ENCODE measurements around the gene TUBGCP5. TPM values are rescaled to one million over a fixed set of nuclear protein-coding genes. Genes with fewer than 3 reads are reported as not detected.

The TUBGCP5 gene
- total RNA-seq (2021; ENCODE audit: unreplicated experiment): 23.3 TPM
- 10.4 TPM for polyA plus RNA-seq (2012; ENCODE audit: insufficient read length)
- Bru-seq, nascent RNA: percentile 82 among the genes with signal in this experiment
- BruChase-seq, experiment 1, labeled RNA remaining after a 2-hour chase: percentile 79 among the genes with signal in this experiment
- BruChase-seq, experiment 2, labeled RNA remaining after a 6-hour chase: percentile 79 among the genes with signal in this experiment
- long read RNA-seq, transcript TUBGCP5-205 (23 exons, 3,849 nt): major isoform, 14 of 41 reads
- long read RNA-seq, partial matches to known transcripts: 14 of 41 reads
- long read RNA-seq, other reads (novel, unspliced or antisense): 13 of 41 reads

DNA sequence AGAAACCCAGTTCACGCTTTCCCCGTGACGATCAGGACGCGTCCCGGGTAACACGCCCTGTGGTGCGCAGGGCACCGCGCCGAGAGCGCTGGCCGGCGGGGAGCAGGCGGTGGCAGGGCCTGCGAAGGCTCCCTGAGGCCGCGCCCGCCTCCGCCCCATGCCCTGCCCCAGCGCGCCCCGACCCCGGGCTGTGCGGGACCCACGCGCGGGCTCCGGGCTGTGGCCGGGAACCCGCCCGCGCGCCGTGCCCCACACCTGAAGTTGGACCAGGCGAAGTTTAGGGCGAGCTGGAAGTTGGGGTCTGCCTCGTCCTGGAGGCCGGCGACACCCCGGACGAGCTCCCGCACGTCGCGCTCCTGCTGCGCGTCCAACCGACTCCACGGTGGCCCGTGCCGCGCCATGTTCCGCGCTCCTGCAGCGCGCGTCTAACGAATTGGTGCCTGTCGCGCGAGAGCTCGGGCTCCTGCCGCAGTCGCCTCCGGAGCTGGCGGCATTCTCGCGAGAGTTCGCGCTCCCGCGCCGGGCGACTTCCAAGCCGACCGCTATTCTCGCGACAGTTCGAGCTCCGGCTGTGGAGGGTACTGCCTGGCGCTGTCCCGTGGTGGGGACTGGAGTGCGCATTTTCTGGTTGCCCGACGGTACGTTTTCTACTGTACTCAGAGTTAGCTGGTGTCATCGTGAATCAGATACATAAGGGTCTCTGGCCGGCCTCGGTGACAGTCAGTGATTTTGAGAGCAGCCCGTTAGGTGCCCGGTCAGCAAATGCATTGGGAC is at the start of gene TUBGCP5:
Gene TUBGCP5, minus strand, starts transcription at position 427 of the 774 bp plus-strand sequence. Its CDS starts 26 bp downstream, at position 401.
- Histone ChIP-seq H3K9me3 (ENCODE audit: control insufficient read depth, insufficient read depth, low read depth, low read length) (no peaks in the 10 kb centered on the region), H3K4me3 (ENCODE audit: low read depth in 2 of 2, low read length in 2 of 2) (peak within 1 kb of the TSS; percentile 65 to 97), H3K27ac (ENCODE audit: low read length) (peak within 1 kb of the TSS; percentile 93), H3K27me3 (ENCODE audit: control insufficient read depth, insufficient read depth, low read length) (no peaks in the 10 kb centered on the region), H3K36me3 (ENCODE audit: control insufficient read depth, insufficient read depth, low read length) (peaks cover 2% of the 10 kb centered on the region; the same call in 1 of the 2 replicates), H3K4me1 (ENCODE audit: control insufficient read depth, insufficient read depth, low read length) (peaks cover 7% of the 10 kb centered on the region; the same call in 1 of the 2 replicates)
- CTCF ChIA-PET: no interaction called here
- intact Hi-C loops (cut with micrococcal nuclease; ENCODE audit: unreplicated experiment) (loop anchor here (10.0 kb wide), 1 partner anchor 55 kb away; the partner anchor contains the start of gene CYFIP1), in situ Hi-C loops (cut with HindIII; ENCODE audit: low pct_unique_long_range_greater_than_20kb, low sequenced_read_pairs) (no loop called here)
- BruUV-seq (replicated peaks): no TSS peak
- peak; percentile 99 for ATAC-seq
- POLR2A ChIA-PET: interaction anchor here (0.6 kb wide), 2 partner anchors 85 to 1754 kb away, joined by 3 to 5 read pairs; no protein-coding TSS in a partner anchor
- TF ChIP-seq, protein P1, sequence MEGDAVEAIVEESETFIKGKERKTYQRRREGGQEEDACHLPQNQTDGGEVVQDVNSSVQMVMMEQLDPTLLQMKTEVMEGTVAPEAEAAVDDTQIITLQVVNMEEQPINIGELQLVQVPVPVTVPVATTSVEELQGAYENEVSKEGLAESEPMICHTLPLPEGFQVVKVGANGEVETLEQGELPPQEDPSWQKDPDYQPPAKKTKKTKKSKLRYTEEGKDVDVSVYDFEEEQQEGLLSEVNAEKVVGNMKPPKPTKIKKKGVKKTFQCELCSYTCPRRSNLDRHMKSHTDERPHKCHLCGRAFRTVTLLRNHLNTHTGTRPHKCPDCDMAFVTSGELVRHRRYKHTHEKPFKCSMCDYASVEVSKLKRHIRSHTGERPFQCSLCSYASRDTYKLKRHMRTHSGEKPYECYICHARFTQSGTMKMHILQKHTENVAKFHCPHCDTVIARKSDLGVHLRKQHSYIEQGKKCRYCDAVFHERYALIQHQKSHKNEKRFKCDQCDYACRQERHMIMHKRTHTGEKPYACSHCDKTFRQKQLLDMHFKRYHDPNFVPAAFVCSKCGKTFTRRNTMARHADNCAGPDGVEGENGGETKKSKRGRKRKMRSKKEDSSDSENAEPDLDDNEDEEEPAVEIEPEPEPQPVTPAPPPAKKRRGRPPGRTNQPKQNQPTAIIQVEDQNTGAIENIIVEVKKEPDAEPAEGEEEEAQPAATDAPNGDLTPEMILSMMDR (IDR thresholded peaks at IDR 0.05): peak; percentile 21; the same call in 1 of the 2 replicates
- peak; percentile 98 for TF ChIP-seq POLR2AphosphoS5 (IDR thresholded peaks at IDR 0.05; ENCODE audit: low read depth, low read length)
- peak; percentile 92; the same call in 1 of the 2 replicates for TF ChIP-seq SIN3A (IDR thresholded peaks at IDR 0.05; ENCODE audit: borderline replicate concordance, insufficient read depth, low read depth, low read length)
- TF ChIP-seq, protein P2, sequence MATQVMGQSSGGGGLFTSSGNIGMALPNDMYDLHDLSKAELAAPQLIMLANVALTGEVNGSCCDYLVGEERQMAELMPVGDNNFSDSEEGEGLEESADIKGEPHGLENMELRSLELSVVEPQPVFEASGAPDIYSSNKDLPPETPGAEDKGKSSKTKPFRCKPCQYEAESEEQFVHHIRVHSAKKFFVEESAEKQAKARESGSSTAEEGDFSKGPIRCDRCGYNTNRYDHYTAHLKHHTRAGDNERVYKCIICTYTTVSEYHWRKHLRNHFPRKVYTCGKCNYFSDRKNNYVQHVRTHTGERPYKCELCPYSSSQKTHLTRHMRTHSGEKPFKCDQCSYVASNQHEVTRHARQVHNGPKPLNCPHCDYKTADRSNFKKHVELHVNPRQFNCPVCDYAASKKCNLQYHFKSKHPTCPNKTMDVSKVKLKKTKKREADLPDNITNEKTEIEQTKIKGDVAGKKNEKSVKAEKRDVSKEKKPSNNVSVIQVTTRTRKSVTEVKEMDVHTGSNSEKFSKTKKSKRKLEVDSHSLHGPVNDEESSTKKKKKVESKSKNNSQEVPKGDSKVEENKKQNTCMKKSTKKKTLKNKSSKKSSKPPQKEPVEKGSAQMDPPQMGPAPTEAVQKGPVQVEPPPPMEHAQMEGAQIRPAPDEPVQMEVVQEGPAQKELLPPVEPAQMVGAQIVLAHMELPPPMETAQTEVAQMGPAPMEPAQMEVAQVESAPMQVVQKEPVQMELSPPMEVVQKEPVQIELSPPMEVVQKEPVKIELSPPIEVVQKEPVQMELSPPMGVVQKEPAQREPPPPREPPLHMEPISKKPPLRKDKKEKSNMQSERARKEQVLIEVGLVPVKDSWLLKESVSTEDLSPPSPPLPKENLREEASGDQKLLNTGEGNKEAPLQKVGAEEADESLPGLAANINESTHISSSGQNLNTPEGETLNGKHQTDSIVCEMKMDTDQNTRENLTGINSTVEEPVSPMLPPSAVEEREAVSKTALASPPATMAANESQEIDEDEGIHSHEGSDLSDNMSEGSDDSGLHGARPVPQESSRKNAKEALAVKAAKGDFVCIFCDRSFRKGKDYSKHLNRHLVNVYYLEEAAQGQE (IDR thresholded peaks at IDR 0.05; ENCODE audit: insufficient read depth in 1 of 2, low read depth in 2 of 2, low read length in 1 of 2): peak in 1 of 2 experiments; percentile 53; a peak in 1 of 4 replicates
- peak; percentile 97 for TF ChIP-seq TCF7L2 (IDR thresholded peaks at IDR 0.05; ENCODE audit: low read depth, low read length)
- peak; percentile 75 for DNase-seq (ENCODE audit: low read depth, low spot score)

DNA sequence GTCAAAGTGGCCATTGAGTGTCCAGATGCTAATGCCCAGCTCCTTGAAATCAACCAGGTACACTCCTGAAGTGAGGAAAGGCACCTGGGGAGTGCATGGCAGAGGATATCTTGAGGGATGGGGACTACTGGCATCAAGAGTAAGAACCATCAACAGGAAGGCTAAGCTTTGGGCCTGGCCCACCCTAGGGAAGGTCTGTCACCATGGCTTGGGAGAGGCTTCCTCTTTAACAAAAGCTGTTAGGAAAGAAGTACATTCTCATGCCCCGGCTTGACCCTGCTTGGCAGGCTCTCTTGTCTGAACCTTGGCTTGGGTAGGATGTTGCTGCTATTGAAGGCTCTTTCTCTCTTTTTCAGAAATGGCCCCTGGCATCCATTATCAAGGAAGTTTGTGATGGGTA is 43.7 kb upstream of the TUBGCP5 start:
- CTCF ChIA-PET: no interaction called here
- Histone ChIP-seq H3K4me1 (ENCODE audit: control insufficient read depth, insufficient read depth, low read length) (no peaks in the 10 kb centered on the region), H3K27ac (ENCODE audit: low read length) (no peak overlapping the region), H3K27me3 (ENCODE audit: control insufficient read depth, insufficient read depth, low read length) (peaks cover 6% of the 10 kb centered on the region; the same call in 1 of the 2 replicates), H3K9me3 (ENCODE audit: control insufficient read depth, insufficient read depth, low read depth, low read length) (no peaks in the 10 kb centered on the region), H3K4me3 (ENCODE audit: low read depth in 2 of 2, low read length in 2 of 2) (no peak overlapping the region), H3K36me3 (ENCODE audit: control insufficient read depth, insufficient read depth, low read length) (no peaks in the 10 kb centered on the region)
- ATAC-seq (no peak), DNase-seq (ENCODE audit: low read depth, low spot score) (no peak)
- in situ Hi-C loops (cut with HindIII; ENCODE audit: low pct_unique_long_range_greater_than_20kb, low sequenced_read_pairs) (no loop called here), intact Hi-C loops (cut with micrococcal nuclease; ENCODE audit: unreplicated experiment) (no loop called here)
- no TSS peak for BruUV-seq (replicated peaks)
- POLR2A ChIA-PET: no interaction called here
- TF ChIP-seq, protein P1 (IDR thresholded peaks at IDR 0.05): no peak
- TF ChIP-seq, protein P2 (IDR thresholded peaks at IDR 0.05; ENCODE audit: insufficient read depth in 1 of 2, low read depth in 2 of 2, low read length in 1 of 2): no peak
- TF ChIP-seq SIN3A (IDR thresholded peaks at IDR 0.05; ENCODE audit: borderline replicate concordance, insufficient read depth, low read depth, low read length) (no peak), POLR2AphosphoS5 (IDR thresholded peaks at IDR 0.05; ENCODE audit: low read depth, low read length) (no peak), TCF7L2 (IDR thresholded peaks at IDR 0.05; ENCODE audit: low read depth, low read length) (no peak)

Measured in Panc1 (cell line).